Stimulated activated CD8-positive, alpha-beta memory T cell treated with anti-CD3 and anti-CD28 coated beads, Interleukin-4, amount 100 ng/mL, for 24 hours (primary cell): Measurements from ENCODE around the gene CFAP77.

Experiments
- DNase-seq: peaks from one replicate; pipeline ENCODE4 v3.0.0-alpha.2; 2020; ENCODE audit warnings: low read depth

The CFAP77 gene

GRCh38 chr9:132489536-132489935, 79.5 kb downstream of the CFAP77 start:
- no peak for DNase-seq

- no peak for DNase-seq
These were observed 84.8 kb downstream of the CFAP77 start for GRCh38 chr9:132494857-132495256.

- no peak for DNase-seq
These were observed 87.7 kb downstream of the CFAP77 start for GRCh38 chr9:132497731-132498130.

GRCh38 chr9:132498531-132499210, 88.7 kb downstream of the CFAP77 start:
- no peak for DNase-seq

- DNase-seq, result no peak
These were observed 89.2 kb downstream of the CFAP77 start for GRCh38 chr9:132499251-132499650.

- DNase-seq, result no peak
These were observed 90.2 kb downstream of the CFAP77 start for GRCh38 chr9:132500193-132500592.

GRCh38 chr9:132502480-132502879, 92.5 kb downstream of the CFAP77 start:
- DNase-seq, result no peak

- no peak for DNase-seq
These were observed 93.1 kb downstream of the CFAP77 start for GRCh38 chr9:132503116-132503515.

- no peak for DNase-seq
These were observed 94.5 kb downstream of the CFAP77 start for GRCh38 chr9:132504488-132504887.

- no peak for DNase-seq
These were observed 96.1 kb downstream of the CFAP77 start for GRCh38 chr9:132505991-132506655.

GRCh38 chr9:132506977-132507669, 97.1 kb downstream of the CFAP77 start:
- DNase-seq, result no peak

- DNase-seq, result peak; percentile 50
These were observed 97.9 kb downstream of the CFAP77 start for GRCh38 chr9:132507670-132508469.

- DNase-seq, result no peak
These were observed 100.2 kb downstream of the CFAP77 start for GRCh38 chr9:132509928-132510874.

GRCh38 chr9:132511191-132511999, 101.4 kb downstream of the CFAP77 start:
- no peak for DNase-seq

- no peak for DNase-seq
These were observed 103.4 kb downstream of the CFAP77 start for GRCh38 chr9:132513416-132513815.

- DNase-seq, result no peak
These were observed 104.2 kb downstream of the CFAP77 start for GRCh38 chr9:132514011-132514744.

- no peak for DNase-seq
These were observed 104.8 kb downstream of the CFAP77 start for GRCh38 chr9:132514821-132515220.

- DNase-seq, result no peak
These were observed 106.3 kb downstream of the CFAP77 start for GRCh38 chr9:132516301-132516700.

GRCh38 chr9:132516911-132517310, 106.9 kb downstream of the CFAP77 start:
- no peak for DNase-seq
